KOPT-K1 (cell line): ENCODE measurements around the gene LMBR1L.
A peak's percentile ranks its signal among the peaks of the same experiment; 100 is the strongest.
"Not testable (repeated sequence)": the region's sequence is repeated elsewhere in the genome, so short reads cannot be mapped to it uniquely, and the experiment has no call there.

Experiments
- H3K27ac ChIP-seq: fragments of 200-600 bp; sonication (generic); 2 replicates; pipeline ENCODE4 v1.5.1; 2016; ENCODE audit warnings: antibody characterized with exemption, mild to moderate bottlenecking, low read depth, low read length; ENCODE audit not compliant: poor library complexity, severe bottlenecking
- H3K36me3 ChIP-seq: fragments of 200-600 bp; sonication (generic); 2 replicates; pipeline ENCODE4 v1.5.1; 2017; ENCODE audit warnings: antibody characterized with exemption, mild to moderate bottlenecking, low read length, moderate library complexity; ENCODE audit not compliant: insufficient read depth
- H3K9me3 ChIP-seq: fragments of 200-600 bp; sonication (generic); 2 replicates; pipeline ENCODE4 v1.5.1; 2017; ENCODE audit warnings: antibody characterized with exemption, low read length, mild to moderate bottlenecking; ENCODE audit not compliant: insufficient read depth, poor library complexity, severe bottlenecking

The LMBR1L gene

GRCh38 chr12:49079793-49080192 lies 30.9 kb downstream of the LMBR1L start:
- Histone ChIP-seq H3K9me3 (no peaks in the 10 kb centered on the region), H3K27ac (no peak overlapping the region), H3K36me3 (no peaks in the 10 kb centered on the region)

DNA sequence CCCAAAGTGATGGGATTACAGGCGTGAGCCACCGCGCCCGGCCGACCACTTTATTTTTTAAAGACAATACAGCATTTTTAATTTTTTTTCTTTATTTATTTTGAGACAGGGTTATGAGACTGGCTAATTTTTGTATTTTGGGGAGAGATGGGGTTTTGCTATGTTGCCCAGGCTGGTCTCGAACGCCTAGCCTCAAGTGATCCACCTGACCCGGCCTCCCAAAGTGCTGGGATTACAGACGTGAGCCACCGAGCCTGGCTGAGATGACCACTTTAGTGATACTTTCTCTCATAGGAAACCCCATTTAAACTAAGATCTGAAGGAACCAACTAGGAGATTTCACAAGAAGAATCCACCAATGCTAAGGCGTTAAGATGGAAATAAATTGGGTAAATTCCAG lies 39.7 kb downstream of the LMBR1L start:
- Histone ChIP-seq H3K27ac (no peak overlapping the region), H3K36me3 (no peaks in the 10 kb centered on the region), H3K9me3 (no peaks in the 10 kb centered on the region)

DNA sequence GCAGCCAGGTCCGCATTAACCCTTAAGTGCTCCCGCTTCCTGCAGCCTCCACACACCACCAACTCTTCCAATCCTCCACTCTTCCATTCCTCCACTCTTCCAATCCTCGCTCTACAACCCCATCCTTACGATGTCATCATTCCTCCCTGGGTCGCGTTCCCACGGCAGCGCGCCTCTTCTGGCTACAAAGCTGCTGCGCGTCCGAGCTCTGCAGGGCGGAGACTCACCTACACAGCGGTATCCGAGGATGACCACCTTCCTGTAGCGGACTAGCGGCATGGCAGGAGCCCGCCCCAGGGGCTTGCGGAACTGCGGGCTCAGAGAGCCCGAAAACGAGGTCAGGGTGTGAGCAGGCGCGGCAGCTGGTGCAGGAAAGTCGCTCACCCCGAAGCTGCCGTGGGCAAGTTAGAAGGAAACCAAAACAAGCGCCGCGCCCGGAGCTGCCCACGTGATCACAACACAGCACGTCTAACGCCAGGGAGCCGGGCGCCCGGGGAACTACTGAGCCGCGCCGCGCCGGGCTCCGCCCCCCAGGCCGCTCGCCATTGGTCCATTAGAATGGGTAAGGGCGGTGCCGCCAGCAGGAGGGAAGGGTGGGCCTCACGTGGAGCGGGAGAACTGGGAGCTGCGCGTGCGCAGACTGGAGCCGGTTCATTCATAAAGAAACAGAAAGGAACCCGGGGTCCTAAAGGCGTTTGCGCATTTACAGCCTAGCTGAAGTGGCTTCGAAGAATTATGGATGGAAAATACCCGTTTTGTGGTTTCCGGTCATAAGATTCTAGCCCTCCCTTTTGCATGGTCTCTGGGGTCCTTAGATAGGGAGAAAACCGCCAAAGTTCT lies 40.9 kb downstream of the LMBR1L start, which contains the start of gene RHEBL1:
RHEBL1 (minus strand) TSS at position 473 of the 840 bp plus-strand sequence; CDS start at position 279, 194 bp downstream.
- H3K27ac ChIP-seq, result peak within 1 kb of the TSS; percentile 67
- H3K36me3 ChIP-seq, result no peaks in the 10 kb centered on the region
- H3K9me3 ChIP-seq, result no peaks in the 10 kb centered on the region

GRCh38 chr12:49068879-49069506 lies 41.7 kb downstream of the LMBR1L start:
- no peaks in the 10 kb centered on the region for H3K9me3 ChIP-seq
- H3K27ac ChIP-seq, result peak overlapping the region; percentile 51
- H3K36me3 ChIP-seq, result no peaks in the 10 kb centered on the region

DNA sequence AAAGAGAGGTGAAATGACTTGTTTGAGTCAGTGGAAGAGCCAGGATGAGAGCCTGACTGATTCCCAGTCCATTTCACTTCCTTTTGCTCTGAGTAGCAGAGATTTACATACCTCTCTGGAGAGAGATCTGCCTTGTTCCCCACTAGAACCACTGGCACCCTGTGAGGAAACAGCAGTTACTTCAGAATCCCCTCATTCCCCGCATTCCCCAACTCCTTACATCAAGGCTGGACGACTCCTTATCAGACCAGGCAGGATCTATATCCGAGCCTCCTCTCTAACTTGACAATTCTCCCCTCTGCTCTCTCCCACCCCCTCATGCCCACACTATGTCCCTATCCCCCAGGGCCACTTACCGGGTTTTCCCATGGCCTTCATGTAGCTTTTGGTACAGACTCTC lies 44.5 kb downstream of the LMBR1L start:
- H3K9me3 ChIP-seq, result no peaks in the 10 kb centered on the region
- no peak overlapping the region for H3K27ac ChIP-seq
- H3K36me3 ChIP-seq, result no peaks in the 10 kb centered on the region

DNA sequence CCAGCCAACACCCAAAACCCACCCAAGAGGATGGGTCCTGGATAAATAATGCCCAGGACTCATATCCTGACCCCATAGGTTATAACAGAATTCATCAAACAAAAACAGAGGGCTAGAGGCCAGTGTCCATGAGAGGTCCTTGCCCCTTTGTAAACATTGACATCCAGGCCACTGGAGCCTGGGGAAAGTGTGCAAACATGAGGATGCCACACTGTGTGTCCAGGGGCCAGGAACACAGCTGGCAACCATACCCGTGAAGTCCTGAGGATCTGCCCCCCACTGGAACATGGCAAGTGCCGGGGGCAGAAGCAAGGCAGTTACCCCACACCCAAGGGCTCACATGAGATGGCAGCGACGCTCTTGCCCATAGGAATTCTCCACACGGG lies 45.9 kb downstream of the LMBR1L start:
- Histone ChIP-seq H3K9me3 (no peaks in the 10 kb centered on the region), H3K27ac (no peak overlapping the region), H3K36me3 (no peaks in the 10 kb centered on the region)

- H3K27ac ChIP-seq, H3K36me3 ChIP-seq, H3K9me3 ChIP-seq: not testable (repeated sequence)
Observed at GRCh38 chr12:49061916-49062315, 48.7 kb downstream of the LMBR1L start.

DNA sequence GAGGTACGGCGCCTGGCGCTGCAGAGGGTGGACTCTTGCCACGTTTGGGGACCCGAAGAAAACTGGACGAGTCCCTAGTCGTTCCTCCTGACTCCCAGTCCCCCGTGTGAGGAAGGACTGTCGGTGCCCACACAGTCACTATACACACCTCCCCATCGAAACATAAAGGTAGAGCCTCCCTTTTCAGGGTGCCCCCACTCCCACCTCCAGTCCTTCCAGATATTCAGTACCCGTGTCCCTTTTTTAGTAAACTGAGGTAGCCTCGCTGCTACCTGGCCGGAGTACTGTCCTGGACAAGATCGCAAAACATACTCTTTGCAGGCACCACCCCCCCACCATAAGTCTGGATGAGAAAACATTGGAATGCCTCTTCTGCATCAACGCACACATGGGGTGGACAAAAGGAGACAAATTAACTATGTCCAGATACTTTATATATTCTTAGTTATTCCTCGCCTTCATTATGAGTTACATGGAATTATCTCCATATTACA lies 49.4 kb downstream of the LMBR1L start:
- peak overlapping the region; percentile 96 for H3K27ac ChIP-seq
- H3K9me3 ChIP-seq, result no peaks in the 10 kb centered on the region
- H3K36me3 ChIP-seq, result no peaks in the 10 kb centered on the region

- Histone ChIP-seq H3K9me3 (no peaks in the 10 kb centered on the region), H3K27ac (peak within 1 kb of the TSS; percentile 96)
Observed at GRCh38 chr12:49060237-49061156, 50.1 kb downstream of the LMBR1L start, which contains the start of gene KMT2D. Gene KMT2D, minus strand, starts transcription at chr12:49060794. Its CDS starts 5,470 bp downstream, at chr12:49055324.

GRCh38 chr12:49059299-49060171 lies 51.1 kb downstream of the LMBR1L start:
- Histone ChIP-seq H3K36me3 (peaks cover 14% of the 10 kb centered on the region), H3K9me3 (no peaks in the 10 kb centered on the region), H3K27ac (peak overlapping the region; percentile 96)

More at GRCh38 chr12:49060237-49061156, 50.1 kb downstream of the LMBR1L start, which contains the start of gene KMT2D:
- peaks cover 5% of the 10 kb centered on the region for H3K36me3 ChIP-seq

DNA sequence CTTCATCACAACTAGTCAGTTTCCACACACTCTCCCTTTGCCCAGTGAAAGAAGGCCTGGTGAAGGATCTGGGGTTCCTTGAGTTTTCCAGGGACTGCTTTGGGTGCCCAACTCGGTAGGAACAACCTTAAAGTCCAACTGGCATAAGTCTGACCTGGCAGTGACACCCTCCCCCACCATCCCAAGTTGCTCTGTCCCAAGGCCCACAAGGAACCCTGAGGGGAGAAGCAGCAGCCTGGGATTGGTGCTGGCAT lies 51.7 kb downstream of the LMBR1L start:
- H3K36me3 ChIP-seq, result peaks cover 20% of the 10 kb centered on the region
- no peaks in the 10 kb centered on the region for H3K9me3 ChIP-seq
- peak overlapping the region; percentile 96 for H3K27ac ChIP-seq

- Histone ChIP-seq H3K9me3 (no peaks in the 10 kb centered on the region), H3K36me3 (peaks cover 24% of the 10 kb centered on the region), H3K27ac (peak overlapping the region; percentile 96)
Observed at GRCh38 chr12:49058366-49059044, 52.1 kb downstream of the LMBR1L start.

- Histone ChIP-seq H3K36me3 (peaks cover 31% of the 10 kb centered on the region), H3K27ac (peak overlapping the region; percentile 96), H3K9me3 (no peaks in the 10 kb centered on the region)
Observed at GRCh38 chr12:49057888-49058287, 52.8 kb downstream of the LMBR1L start.
